Sigmoid colon (tissue), 7 donors: ENCODE results near the gene GPR21. TPM values are rescaled to one million over a fixed set of nuclear protein-coding genes. Genes with fewer than 3 reads are reported as not detected.

Source experiments
- DNase-seq: peaks from one replicate; pipeline ENCODE4 v3.0.0-alpha.2; 2019
- H3K27ac ChIP-seq, 4 donors: fragments of 200-600 bp; sonication (generic); one replicate each; pipeline ENCODE4 v1.5.1; 2016 to 2019; ENCODE audit warnings: mild to moderate bottlenecking in 1 of 4
- H3K27me3 ChIP-seq, 3 donors: fragments of 200-600 bp; sonication (generic); one replicate each; pipeline ENCODE4 v1.5.1; 2019; ENCODE audit warnings: mild to moderate bottlenecking in 1 of 3
- H3K36me3 ChIP-seq, 4 donors: fragments of 200-600 bp; sonication (generic); one replicate each; pipeline ENCODE4 v1.5.1; 2016 to 2019
- H3K4me1 ChIP-seq, 4 donors: fragments of 200-600 bp; sonication (generic); one replicate each; pipeline ENCODE4 v1.5.1; 2017 to 2019
- H3K4me3 ChIP-seq, 4 donors: fragments of 200-600 bp; sonication (generic); one replicate each; pipeline ENCODE4 v1.5.1; 2017 to 2019; ENCODE audit warnings: mild to moderate bottlenecking in 2 of 4, moderate library complexity in 1 of 4
- H3K9me3 ChIP-seq, 4 donors: fragments of 200-600 bp in 3 of 4; sonication (generic) in 3 of 4; one replicate each; pipeline versions ENCODE4 v1.5.1 to v1.6.1; 2013 to 2019
- CTCF ChIP-seq, 4 experiments: fragments of 450-650 bp in 3 of 4; fragments of 200-600 bp in 1 of 4; IDR thresholded peaks; one replicate each; pipeline ENCODE4 v1.5.1; 2016 to 2019; ENCODE audit warnings: antibody characterized with exemption in 4 of 4, mild to moderate bottlenecking in 3 of 4, moderate library complexity in 2 of 4
- EP300 ChIP-seq, 4 donors: sonication (generic); formaldehyde crosslinking; IDR thresholded peaks; one replicate each; pipeline ENCODE4 v1.6.1; 2017; ENCODE audit warnings: antibody characterized with exemption in 4 of 4
- POLR2A ChIP-seq, 2 donors: fragments of 450-650 bp; IDR thresholded peaks; one replicate each; pipeline ENCODE4 v1.6.1; 2016; ENCODE audit warnings: antibody characterized with exemption in 2 of 2, mild to moderate bottlenecking in 2 of 2, moderate library complexity in 2 of 2
- POLR2AphosphoS5 ChIP-seq, 4 donors: sonication (generic); formaldehyde crosslinking; IDR thresholded peaks; one replicate each; pipeline ENCODE4 v1.6.1; 2017; ENCODE audit warnings: antibody characterized with exemption in 4 of 4
- WGBS, 2 donors: extraction: QIAGEN DNeasy Blood & Tissue Kit; methylation state at CpG; one replicate each; pipeline ENCODE4 v1.1.7; 2013; 5-methylcytosine and 5-hydroxymethylcytosine counted together
- intact Hi-C: fragments of 100-400 bp; cut with DNase I; formaldehyde crosslinking; loops from one replicate; pipeline ENCODE4 v1.15.1; 2023
- polyA plus RNA-seq, 3 donors: library from polyadenylated mRNA; stranded (reverse); fragments of 200-250 nt; gene quantifications; one replicate each; pipeline ENCODE4 v1.2.3, GENCODE V29; 2013
- total RNA-seq, 4 donors: library from RNA; depleted of rRNA; stranded (reverse); fragments of >200 nt; gene quantifications; one replicate each; pipeline ENCODE4 v1.1.0, GENCODE V29; 2016
- donor health status: healthy with polysubstance abuse.
- donor health status: Bipolar disorder and iron deficiency.
- donor health status: healthy.

GPR21 gene
- total and polyA plus RNA-seq, 7 donors = 0.34 to 6.1 (median 1.4) TPM; not detected in 3

- no peak for TF ChIP-seq EP300 (IDR thresholded peaks at IDR 0.05)
- peak; percentile 41 to 77 (median 66) for TF ChIP-seq POLR2AphosphoS5 (IDR thresholded peaks at IDR 0.05)
- peaks cover 0 to 82% (median 61%) of the 10 kb centered on the region in 4 donors for H3K4me1 ChIP-seq
- WGBS, 2 donors = 11 to 37% methylated on average over 3 of the region's 3 CpGs
- peaks cover 0 to 2% (median under 1%) of the 10 kb centered on the region in 4 donors for H3K36me3 ChIP-seq
- intact Hi-C loops = no loop called here
- H3K27ac ChIP-seq = peak overlapping the region; percentile 68 to 70 (median 68)
- H3K27me3 ChIP-seq = no peaks in the 10 kb centered on the region
- peak; percentile 62 for DNase-seq
- H3K9me3 ChIP-seq = no peaks in the 10 kb centered on the region
- H3K4me3 ChIP-seq = no peak overlapping the region
Observed at GRCh38 chr9:123049589-123050222, 16.2 kb downstream of the GPR21 start.

GRCh38 chr9:123053046-123053445, 19.6 kb downstream of the GPR21 start:
- DNase-seq = no peak
- no peak overlapping the region for H3K4me3 ChIP-seq
- H3K9me3 ChIP-seq = no peaks in the 10 kb centered on the region
- peaks cover 0 to 56% (median 46%) of the 10 kb centered on the region in 4 donors for H3K4me1 ChIP-seq
- H3K36me3 ChIP-seq = peaks cover 0 to 8% (median 3%) of the 10 kb centered on the region in 4 donors
- no peak for TF ChIP-seq POLR2A (IDR thresholded peaks at IDR 0.05)
- no peak for TF ChIP-seq EP300 (IDR thresholded peaks at IDR 0.05)
- TF ChIP-seq POLR2AphosphoS5 (IDR thresholded peaks at IDR 0.05) = no peak
- TF ChIP-seq CTCF (IDR thresholded peaks at IDR 0.05) = no peak
- intact Hi-C loops = no loop called here
- H3K27me3 ChIP-seq = no peaks in the 10 kb centered on the region
- peak overlapping the region; percentile 23 to 69 (median 48) for H3K27ac ChIP-seq

- Histone ChIP-seq H3K9me3 (no peaks in the 10 kb centered on the region), H3K4me1 (peaks cover 0 to 52% (median 39%) of the 10 kb centered on the region in 4 donors)
Observed at GRCh38 chr9:123053711-123054110, 20.2 kb downstream of the GPR21 start.

GRCh38 chr9:123058834-123059233, 25.4 kb downstream of the GPR21 start:
- H3K9me3 ChIP-seq = no peaks in the 10 kb centered on the region
- H3K4me1 ChIP-seq = peaks cover 0 to 33% (median 21%) of the 10 kb centered on the region in 4 donors
- H3K36me3 ChIP-seq = peaks cover 0 to 8% (median 3%) of the 10 kb centered on the region in 4 donors
- H3K4me3 ChIP-seq = no peak overlapping the region
- no peak for DNase-seq
- TF ChIP-seq EP300 (IDR thresholded peaks at IDR 0.05) = peak in 2 of 4 donors; percentile 35 to 41
- TF ChIP-seq CTCF (IDR thresholded peaks at IDR 0.05) = no peak
- peak in 3 of 4 donors; percentile 14 to 44 (median 27) for TF ChIP-seq POLR2AphosphoS5 (IDR thresholded peaks at IDR 0.05)
- H3K27me3 ChIP-seq = no peaks in the 10 kb centered on the region
- WGBS, 2 donors = 30 to 69% methylated on average over 1 of the region's 1 CpG
- no peak overlapping the region for H3K27ac ChIP-seq
- intact Hi-C loops = no loop called here

More at GRCh38 chr9:123053711-123054110, 20.2 kb downstream of the GPR21 start:
- 39 to 73% methylated on average over 2 of the region's 2 CpGs for WGBS, 2 donors
- Histone ChIP-seq H3K27me3 (no peaks in the 10 kb centered on the region), H3K27ac (peak overlapping the region; percentile 23 to 69 (median 48)), H3K36me3 (peaks cover 0 to 8% (median 3%) of the 10 kb centered on the region in 4 donors), H3K4me3 (no peak overlapping the region)
- TF ChIP-seq EP300 (IDR thresholded peaks at IDR 0.05) = no peak
- TF ChIP-seq CTCF (IDR thresholded peaks at IDR 0.05) = no peak
- no peak for TF ChIP-seq POLR2AphosphoS5 (IDR thresholded peaks at IDR 0.05)
- no peak for TF ChIP-seq POLR2A (IDR thresholded peaks at IDR 0.05)
- intact Hi-C loops = no loop called here
- no peak for DNase-seq

GRCh38 chr9:123059472-123060220, 26.2 kb downstream of the GPR21 start:
- peak overlapping the region in 1 of 4 donors; percentile 12 for H3K27ac ChIP-seq
- TF ChIP-seq EP300 (IDR thresholded peaks at IDR 0.05) = no peak
- TF ChIP-seq POLR2A (IDR thresholded peaks at IDR 0.05) = no peak
- TF ChIP-seq CTCF (IDR thresholded peaks at IDR 0.05) = no peak
- no peak for TF ChIP-seq POLR2AphosphoS5 (IDR thresholded peaks at IDR 0.05)
- no peaks in the 10 kb centered on the region for H3K9me3 ChIP-seq
- H3K36me3 ChIP-seq = peaks cover 0 to 7% (median 3%) of the 10 kb centered on the region in 4 donors
- 97% methylated on average over 9 of the region's 9 CpGs for WGBS, 2 donors
- no peak overlapping the region for H3K4me3 ChIP-seq
- peaks cover 0 to 29% (median 20%) of the 10 kb centered on the region in 4 donors for H3K4me1 ChIP-seq
- no peaks in the 10 kb centered on the region for H3K27me3 ChIP-seq
- DNase-seq = no peak
- intact Hi-C loops = no loop called here
